NCI-H2029 (cell line): ENCODE measurements around the gene LAPTM5.
"Not testable (repeated sequence)": the region's sequence is repeated elsewhere in the genome, so short reads cannot be mapped to it uniquely, and the experiment has no call there.

ENCODE experiments used
- DNase-seq: peaks from one replicate; lab custom pipeline; 2025; lab: John Stamatoyannopoulos, UW

Gene LAPTM5

DNA sequence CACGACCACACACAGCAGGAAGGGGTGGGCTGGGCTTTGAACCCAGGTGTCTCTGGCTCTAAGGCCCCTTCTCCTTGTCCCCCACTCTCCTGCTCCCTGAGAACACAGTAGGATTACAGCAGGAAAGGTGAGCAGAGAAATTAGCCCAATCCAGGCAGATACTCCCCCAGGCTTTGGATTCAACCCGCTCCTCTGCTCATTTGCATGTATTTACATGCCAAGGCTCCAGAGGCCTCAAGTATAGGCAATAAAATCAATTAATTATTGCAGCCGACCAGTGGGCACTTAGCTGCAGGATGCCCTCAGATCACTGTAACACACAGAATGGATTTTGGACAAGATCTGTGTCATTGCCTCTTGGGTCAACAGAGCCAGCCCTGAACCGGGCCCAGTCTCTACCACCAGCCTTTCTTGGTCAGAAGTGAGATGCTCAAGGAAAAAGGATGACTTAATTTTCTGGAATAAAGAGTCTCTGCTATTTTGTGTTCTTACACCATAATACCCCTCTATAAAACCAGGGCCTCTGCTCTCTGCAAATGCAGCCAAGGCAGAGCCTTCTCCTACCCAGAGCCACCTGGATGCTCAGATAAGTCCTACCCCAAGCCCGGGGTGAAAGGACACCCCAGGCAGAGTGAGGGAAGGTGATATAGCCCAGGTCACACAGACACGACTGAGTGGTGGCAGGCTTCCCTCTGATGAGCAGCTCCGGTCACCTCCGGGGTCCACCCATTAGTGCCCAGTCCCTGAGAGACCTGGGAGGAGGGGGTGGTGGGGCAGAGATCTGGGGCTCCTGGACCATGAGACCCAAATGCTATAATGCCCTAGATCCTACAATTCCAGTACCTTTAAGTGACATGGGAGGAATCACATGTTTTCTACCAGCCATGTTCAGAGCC is 63.0 kb downstream of the LAPTM5 start:
- DNase-seq = no peak

DNA sequence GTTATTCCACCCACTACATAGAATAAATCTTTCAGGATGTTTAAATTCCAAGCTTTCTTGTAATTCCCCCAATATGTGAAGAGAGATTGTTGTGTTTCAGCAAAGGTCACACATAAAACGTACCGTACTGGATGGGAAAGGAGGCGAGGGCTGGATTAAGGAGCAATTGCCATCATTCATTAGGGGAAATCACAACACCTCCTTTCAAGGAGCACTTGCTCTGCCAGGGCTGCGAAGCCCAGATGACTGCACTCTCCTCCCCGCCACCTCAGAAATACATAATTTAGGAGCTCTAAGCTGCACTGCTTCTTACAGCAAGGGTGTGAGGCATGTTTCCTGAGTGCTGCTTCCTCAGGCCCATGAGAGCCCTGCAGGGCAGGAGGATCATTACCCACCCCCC is 63.8 kb downstream of the LAPTM5 start:
- DNase-seq = no peak

DNA sequence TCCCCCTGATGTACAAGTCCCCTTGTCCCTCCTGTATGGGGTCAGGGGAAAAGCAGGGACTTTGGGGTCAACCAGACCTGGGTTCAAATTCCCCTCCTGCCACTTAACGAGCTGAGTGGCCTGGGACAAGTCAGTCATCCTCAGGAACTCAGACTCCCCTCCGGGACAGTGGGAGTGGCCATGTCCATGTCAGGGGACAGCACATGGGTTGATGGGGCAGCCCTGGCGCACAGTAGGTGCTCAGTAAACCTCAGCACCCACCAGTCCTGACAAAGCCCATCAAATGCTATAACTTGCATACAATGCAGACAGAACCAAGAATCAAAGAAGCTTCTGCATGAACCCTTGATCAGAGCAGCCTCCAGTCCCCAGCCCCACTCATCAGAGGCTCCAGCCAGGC is 64.2 kb downstream of the LAPTM5 start:
- no peak for DNase-seq

DNA sequence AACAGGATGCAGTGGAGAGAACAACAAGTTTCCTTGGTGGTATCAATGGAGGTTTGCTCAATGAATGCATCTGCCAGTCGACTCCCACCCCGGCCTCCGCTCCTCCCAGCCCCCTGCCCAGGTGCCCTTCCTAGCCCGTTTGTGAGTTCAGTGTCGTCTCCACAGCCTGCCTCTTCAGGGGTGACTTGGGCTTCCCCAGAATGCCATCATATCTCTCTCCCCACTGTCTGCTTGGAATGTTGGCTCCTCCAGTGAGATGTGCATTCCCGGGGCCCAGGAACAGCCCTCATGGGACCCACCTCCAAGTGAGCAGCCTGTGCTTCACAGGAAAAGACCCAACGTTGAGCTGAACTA is 64.6 kb downstream of the LAPTM5 start:
- no peak for DNase-seq

DNA sequence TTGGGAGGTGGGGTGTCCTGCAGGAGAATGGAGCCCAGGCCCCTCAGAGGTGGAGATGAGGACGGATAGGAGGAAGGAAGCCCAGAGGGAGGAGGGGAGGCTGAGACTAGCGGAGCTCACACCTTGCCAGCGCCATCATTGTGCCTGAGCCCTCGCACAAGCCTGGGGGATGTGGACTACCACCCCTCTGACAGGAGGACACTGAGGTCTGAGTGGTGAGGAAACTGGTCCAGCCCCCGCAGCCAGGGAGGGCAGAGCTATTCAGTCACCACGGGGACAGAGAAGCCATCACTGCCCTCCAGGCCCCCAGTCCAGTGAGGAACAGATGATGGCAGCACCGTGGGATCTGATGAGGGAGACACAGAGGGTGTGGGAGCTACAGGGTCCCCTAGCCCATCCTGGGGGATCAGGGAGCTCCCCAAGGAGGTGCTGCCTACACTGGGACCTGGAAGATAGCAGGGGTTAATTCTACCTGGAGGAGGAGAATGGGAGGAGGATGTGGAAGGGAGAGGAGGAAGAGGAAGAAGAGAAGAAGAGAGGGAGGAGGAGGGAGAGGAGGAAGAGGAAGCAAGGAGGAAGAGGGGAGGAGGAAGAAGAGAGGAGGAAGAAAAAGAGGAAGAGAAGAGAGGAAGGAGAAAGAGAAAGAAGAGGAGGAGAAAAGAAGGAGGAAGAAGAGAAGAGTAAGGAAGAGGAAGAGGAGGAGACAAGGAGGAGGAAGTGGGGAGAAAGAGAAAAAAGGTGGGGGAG is 65.2 kb downstream of the LAPTM5 start:
- no peak for DNase-seq

DNA sequence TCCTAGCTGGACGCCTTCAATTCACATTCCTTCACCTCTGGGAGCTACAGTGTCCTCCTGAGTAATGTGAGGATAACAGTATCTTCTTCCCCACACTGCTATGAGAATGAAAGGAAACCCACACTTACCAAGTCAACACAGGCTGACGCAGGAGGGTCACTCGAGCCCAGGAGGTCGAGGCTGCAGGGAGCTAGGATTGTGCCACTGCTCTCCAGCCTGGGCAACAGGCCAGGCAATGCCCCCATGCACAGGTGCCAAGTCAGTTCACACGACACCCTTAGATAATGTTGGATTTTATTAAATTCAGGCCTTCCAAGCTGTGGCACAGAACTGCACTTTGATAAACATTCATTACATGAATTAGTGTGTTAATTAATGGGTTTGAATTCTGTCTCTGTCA is 66.1 kb downstream of the LAPTM5 start:
- no peak for DNase-seq

DNA sequence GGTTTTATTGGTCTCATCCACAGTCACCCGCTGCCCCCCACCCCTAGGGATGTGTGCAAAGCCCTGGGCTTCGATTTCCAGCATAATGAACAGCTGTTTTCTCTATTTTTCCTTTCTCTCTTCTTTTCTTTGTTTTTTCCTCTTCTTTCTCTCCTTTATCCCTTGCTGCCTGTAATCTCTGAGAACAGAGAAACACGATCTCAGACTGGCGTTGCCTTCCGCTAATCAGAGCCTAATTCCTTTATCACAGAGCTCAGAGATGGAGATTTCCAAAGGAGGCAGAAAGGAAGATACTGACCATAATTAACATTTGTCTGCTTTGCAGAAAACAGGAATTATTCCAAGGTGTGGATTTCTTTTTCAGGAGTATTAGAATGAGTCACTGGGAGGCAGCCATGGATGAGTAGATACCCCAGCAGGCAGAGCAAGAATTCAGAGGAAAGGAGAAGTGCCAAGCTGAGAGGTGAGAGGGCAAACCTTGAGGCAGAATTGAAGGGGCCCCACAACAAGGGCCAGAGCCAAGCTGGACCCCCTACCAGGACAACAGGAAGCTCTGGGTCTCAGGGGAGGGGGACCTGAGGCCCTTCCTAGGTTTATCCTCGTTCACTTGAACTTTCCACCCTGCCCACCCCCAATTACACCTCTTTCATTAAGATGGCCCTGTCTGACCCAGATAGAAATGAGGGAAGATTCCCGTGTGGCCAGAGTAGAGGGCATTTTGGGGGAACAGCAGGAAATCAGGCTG is 67.5 kb downstream of the LAPTM5 start:
- no peak for DNase-seq

DNA sequence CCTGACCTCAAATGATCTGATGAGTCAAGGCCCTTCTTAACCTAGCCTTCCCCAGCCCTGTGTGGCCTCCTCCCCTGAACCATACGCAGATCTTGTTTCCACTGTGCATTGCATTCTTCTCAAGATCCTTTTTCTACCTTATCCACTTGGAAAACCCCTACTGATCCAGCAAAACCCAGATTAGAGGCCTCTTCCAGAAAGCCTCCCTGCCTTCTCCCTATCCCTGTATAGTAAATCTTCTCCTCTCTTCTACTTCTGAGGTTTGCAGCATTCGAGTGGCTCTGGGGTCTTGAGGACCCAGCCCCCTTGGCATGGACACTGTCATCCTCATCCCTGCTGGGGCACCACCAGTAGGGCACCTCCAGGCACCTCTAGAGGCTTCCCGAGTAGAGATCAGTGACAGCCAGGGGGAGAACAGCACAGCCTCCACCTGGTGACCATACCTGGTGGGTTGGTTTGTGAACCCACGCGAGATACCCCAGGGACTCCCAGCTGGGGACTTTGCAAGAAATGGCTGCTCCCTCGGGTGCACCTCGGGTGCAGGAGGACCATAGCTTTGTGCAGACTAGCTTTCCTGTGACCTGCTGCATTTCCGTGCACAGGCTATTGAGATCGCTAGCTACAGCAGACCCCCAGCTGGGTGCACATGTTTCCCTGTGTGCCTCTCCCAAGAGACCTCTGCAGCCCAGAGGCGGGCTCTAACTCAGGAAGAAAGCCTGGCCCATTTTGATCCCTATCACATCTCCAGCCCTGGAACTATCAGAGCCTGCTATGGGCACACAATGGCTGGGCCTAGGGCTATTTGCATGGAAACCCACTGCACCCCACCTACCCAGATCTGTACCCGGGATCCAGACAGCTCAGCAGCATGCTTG is 68.4 kb downstream of the LAPTM5 start:
- no peak for DNase-seq

DNA sequence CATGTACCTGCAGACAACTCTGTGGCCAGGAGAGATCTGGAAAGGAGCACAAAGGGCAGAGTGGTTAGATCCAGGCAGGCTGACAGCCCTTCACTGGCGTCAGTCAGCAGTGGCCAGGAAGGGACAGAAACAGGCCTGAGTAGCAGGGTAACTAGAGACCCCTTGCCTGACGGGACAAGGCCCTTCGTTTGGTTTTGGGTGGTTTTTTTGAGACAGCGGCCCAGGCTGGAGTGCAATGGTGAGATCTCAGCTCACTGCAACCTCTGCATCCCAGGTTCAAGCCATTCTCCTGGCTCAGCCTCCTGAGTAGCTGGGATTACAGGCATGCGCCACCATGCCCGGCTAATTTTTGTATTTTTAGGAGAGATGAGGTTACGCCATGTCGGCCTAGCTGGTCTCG is 69.1 kb downstream of the LAPTM5 start:
- not testable (repeated sequence) for DNase-seq

DNA sequence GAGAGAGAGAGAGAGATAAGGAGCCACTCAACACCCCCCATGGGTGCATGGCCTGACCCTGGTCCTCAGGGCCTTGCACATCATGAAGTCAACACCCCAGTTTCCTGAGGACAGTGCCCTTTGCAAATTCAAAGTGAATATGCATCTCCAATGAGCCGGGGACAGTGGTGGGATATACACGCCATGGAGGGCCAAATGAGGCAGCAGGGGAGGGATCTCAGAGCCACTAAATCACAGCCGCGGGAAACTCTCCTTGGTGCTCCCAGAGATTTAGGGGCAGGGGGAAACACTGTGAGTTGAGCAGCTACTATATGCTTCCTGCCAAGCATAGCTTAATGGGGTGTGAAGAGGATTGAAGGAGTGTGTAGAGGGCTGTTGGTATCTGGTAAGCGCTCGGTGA is 69.7 kb downstream of the LAPTM5 start:
- DNase-seq = no peak

DNA sequence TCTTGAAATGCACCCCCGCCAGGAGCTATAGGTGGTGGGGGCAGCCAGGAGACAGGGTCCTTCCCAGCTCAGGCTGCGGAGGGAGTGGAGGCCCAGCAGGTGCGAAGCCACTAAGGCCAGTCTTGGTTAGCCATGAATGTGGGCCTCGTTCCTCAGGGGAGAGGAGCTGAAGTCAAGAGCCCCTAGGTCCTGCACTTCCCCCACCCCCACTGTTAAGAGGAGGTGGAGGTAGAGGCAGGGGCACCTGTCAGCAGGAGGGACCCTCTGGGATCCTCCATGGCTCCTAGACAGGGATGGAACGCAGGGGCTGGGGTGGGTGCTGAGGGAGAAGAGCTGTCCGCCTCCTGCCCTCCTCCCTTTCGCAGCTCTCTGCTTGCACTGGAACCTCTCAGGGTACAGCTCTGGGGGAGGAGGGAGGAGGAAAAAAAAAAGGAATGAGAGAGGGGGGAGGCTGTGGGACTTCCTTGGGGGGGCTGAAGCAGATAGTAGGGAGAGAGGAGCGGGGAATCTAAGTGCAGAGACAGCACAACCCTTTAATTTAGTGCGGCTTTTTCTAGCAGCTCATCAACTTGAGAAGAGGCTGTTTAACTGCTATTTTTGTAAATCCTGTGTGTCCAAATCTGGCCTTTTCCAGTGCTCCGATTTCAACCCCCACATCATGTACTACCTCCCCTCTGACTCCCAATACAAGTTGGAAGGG is 71.2 kb downstream of the LAPTM5 start:
- DNase-seq = no peak

DNA sequence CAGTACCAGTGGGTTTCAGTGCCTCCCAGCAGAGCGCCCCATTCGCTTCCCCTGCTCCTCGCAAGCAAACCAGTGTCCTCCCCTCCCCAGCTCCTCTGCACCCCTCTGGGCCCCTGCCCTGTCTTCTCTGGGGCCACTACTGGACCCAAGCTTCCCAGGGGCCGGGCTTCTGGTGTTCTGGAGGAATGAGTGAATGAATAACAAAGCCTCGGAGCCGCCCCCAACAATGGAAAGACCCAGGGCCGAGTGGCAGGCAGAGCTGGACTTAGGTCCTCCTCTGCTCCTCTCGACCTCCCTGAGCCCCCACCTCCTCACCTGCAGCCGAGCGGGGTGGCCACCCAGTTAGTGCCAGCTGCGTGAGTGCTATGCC is 71.8 kb downstream of the LAPTM5 start:
- no peak for DNase-seq

DNA sequence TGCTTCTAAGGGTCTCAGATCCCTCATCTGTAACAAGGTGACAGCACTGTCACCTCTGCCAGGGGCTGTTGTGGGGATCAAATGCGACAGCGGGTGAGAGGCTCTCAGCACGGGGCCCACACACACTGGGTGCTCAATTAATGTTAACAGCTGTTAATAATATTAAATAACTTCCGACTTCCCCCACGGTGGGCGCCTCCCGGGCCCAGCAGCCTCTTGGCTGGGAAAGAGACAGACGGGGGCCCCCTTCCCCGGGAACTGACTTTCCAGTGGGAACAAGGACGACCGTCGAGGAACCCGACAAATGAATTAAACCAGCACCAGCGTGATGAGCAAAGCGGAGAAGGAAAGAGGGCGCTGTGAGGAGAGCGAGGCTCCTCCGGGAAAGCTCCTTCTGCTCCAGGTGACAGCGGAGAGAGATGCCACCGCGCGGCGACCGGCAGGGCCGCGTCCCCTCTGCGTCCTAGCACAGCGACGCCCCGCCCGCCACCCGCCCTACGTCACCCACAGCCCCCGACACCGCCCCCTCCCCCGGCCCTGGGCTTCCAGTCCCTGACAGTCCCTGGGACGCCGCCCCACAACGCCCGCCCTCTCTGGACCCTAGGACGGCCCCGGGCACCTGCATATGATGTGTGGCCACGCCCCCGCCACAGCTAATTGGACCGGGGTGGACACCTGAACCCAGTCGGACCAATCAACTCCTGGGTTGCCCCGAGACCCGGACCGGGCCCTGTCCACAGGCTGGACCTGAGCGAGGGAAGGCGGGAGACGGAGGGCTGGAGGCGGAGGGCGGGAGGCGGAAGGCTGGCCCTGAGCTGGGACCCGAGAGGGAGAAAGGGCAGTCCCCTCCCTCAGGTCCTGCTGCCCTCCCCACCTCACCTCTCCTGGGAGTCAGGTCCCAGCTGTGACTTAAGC is 72.4 kb downstream of the LAPTM5 start:
- peak; percentile 93 for DNase-seq

DNA sequence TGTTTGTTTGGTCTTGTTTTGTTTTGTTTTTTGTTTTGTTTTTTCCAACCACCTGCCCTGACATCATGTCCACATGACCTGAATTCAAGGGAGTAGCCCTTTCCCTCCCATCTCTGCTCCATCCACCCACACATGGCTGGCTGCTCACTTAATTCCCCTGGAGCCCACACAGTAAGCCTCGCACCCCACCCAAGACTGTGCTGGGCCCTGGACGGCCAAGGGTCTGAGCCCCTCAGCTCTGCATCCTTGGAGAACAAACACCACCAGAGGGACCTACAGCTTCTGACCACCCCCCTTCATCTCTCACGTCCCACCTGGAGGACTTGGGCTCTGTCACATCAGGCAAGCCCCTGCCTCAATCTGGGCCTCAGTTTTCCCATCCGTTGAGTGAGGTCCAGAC is 73.3 kb downstream of the LAPTM5 start:
- DNase-seq = no peak

DNA sequence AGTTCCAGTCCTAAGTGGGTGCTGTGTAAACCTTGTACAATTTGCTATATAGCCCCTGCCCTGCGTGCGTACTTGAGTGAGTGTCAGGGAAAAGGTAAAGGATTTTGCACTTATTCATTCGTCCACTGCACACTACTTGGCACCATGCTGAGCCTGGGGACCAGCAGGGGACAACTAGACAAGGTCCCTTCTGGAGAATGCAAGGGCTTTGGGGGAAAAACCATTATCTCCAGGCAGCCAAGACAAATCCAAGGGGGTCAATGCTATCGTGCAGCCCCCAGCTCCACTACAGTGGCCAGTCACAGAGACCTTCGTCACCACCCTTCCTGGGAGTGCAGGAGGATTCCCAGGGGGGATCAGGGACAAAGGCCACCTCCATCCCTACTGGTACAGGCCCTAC is 73.9 kb downstream of the LAPTM5 start:
- no peak for DNase-seq
